DND-41 (cell line): ENCODE results near the gene NR2F1-AS1.

Experiments used
- EZH2 ChIP-seq: IDR thresholded peaks from 3 replicates; pipeline ENCODE4 v1.6.1; 2012; ENCODE audit warnings: borderline replicate concordance, low read depth, mild to moderate bottlenecking, moderate library complexity, low read length, inconsistent platforms; ENCODE audit not compliant: severe bottlenecking
- TF ChIP-seq, protein P1 (sequence below): IDR thresholded peaks from 2 replicates; pipeline ENCODE4 v1.5.1; 2012; ENCODE audit warnings: borderline replicate concordance, low read length, moderate library complexity, mild to moderate bottlenecking; ENCODE audit not compliant: poor library complexity, severe bottlenecking; ENCODE audit errors: extremely low read depth

- TF ChIP-seq, protein P1, sequence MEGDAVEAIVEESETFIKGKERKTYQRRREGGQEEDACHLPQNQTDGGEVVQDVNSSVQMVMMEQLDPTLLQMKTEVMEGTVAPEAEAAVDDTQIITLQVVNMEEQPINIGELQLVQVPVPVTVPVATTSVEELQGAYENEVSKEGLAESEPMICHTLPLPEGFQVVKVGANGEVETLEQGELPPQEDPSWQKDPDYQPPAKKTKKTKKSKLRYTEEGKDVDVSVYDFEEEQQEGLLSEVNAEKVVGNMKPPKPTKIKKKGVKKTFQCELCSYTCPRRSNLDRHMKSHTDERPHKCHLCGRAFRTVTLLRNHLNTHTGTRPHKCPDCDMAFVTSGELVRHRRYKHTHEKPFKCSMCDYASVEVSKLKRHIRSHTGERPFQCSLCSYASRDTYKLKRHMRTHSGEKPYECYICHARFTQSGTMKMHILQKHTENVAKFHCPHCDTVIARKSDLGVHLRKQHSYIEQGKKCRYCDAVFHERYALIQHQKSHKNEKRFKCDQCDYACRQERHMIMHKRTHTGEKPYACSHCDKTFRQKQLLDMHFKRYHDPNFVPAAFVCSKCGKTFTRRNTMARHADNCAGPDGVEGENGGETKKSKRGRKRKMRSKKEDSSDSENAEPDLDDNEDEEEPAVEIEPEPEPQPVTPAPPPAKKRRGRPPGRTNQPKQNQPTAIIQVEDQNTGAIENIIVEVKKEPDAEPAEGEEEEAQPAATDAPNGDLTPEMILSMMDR = no peak
- no peak for TF ChIP-seq EZH2
These were observed 119.3 kb downstream of the NR2F1-AS1 start for GRCh38 chr5:93461756-93462155.
